Measurements from ENCODE around the gene CACNA1F.
"Not testable (repeated sequence)": the region's sequence is repeated elsewhere in the genome, so short reads cannot be mapped to it uniquely, and the experiment has no call there.

CACNA1F gene

DNA sequence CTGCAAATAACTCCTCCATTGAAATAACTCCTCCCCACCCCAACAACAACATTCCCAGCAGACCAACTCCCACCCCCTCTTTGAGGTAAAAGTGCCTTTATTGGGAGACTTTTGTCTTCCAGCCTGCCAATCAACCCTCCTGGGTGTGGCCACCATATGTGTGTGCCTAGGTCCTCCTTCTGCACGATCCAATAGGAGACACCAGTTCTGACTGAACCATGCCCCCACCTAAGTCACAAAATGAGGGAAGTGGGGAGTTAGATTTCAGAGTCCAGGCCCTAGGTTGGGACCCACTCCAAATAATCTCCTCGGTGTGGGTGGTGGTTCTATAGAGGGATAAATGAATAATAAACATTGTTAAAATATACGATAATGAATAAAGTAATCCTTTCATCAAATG lies 58.4 kb downstream of the CACNA1F start:
- DNase-seq (ENCODE audit: low spot score): no peak

DNA sequence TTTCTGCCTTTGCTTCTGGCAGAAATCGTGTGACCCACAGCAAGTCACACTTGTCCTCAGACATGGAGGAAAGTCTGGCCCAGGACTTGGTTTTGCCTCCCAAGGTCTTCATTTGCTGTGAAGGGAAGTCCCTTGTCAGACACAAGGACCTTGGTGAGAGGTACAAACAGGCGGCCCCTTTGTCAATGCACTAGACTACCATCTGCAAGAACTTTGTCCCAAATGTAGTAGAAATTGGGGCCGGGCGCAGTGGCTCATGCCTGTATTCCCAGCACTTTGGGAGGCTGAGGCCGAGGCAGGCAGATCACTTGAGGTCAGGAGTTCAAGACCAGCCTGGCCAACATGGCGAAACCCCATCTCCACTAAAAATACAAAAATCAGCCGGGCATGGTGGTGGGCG lies 59.6 kb downstream of the CACNA1F start:
- DNase-seq (ENCODE audit: low spot score): not testable (repeated sequence)

DNA sequence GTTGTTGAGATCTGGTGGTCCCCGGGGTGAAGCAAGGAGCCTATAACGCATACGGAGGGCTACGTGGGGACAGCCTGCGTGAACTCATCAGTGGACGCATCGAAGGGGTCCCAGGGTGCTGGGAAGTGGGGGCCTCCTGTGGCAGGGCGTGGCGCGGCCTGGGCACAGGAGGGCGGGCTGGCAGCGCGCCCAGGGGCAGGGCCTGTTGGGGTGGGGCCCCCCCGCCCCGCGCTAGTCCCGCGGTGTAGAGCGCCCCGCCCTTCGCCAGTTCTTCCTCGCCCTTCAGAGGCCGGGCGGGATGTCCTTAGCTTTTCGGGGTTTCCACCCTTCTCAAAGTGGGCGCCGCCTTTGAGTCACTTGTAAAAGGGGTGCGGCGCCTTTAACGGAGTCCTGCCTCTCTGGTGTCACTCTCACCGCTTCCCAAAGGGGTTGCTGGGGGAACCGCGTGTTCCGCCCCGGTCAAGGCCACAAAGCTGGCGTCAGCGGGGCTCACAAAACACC lies 60.8 kb downstream of the CACNA1F start:
- peak; percentile 68 for DNase-seq (ENCODE audit: low spot score)

DNA sequence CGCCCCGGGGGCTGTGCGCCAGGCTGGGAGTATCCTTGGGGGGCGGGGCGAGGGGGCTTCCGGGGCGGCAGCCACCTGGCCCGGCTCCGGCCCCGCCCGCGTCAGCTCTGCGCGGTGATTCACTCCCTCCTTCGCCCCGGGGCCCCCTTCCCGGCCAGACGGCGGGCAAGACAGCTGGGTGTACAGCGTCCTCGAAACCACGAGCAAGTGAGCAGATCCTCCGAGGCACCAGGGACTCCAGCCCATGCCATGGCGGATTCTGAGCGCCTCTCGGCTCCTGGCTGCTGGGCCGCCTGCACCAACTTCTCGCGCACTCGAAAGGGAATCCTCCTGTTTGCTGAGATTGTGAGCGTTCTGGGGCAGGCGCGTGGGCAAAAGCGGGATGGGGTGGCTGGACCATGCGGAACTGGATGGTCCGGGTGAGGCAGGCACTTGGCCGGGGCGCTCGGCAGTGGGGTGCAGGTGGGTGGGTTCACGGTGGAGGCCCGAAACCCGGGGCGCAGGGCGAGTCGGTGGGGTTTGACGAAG lies 61.3 kb downstream of the CACNA1F start, which contains the start of gene PLP2:
Gene PLP2 (plus strand): TSS at position 147 of the 528 bp plus-strand sequence. CDS start 103 bp downstream, at position 250.
- DNase-seq (ENCODE audit: low spot score): peak; percentile 62

DNA sequence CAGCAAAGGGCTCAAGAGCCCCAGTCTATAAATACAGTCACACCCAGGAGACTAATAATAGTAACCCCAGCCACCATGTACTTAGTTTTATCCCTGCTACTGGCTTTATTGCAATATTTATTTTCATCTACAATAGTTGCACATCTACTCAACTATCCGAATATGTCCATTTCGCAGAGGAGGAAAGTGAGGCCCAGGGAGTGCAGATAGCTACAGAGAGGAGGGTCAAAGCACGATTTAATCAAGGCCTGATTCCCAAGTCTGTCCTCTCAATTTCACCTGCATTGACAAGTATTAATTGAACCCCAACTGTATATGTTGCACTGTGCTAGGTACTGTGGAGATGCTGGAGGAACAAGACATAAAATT lies 65.4 kb downstream of the CACNA1F start:
- DNase-seq (ENCODE audit: low spot score): no peak

DNA sequence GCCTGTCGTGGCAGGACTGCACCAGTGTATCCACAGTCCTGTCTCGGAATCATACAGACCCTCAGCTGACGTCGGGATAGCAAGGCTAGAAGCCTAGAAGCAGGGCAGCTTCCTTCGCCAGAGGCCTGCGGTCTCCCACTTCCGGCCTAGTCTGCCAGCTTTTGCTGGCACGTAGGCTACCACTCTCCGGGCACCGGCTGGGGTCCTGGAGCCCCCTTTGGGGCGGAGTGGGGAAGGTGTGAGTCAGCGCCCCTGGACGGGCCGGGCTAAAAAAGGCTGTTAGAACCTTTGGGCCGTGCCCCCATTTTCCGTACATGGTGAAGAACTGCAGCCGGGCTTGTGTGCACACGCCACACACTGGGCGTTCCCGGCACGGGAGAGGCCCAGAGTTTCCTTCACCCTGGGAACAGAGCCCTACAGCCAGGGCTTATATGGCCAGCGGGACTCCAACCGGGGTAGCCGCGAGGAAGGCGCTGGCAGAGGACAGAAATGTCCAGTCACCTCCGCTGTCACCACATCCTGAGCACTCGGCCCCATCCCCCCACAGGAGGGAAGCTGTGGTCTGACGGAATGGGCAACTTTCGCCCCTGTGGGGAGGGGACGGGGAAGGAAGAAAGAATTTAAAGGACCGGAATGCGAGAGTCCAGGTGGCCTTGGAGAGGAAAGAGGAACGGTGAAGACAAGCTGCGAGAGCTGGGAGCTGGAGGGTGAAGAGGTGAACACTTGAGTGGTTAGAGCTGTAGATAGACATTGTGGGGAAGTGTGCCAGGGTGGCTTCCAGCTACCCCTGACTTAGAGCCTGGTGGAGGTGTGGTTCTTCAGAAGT lies 66.0 kb downstream of the CACNA1F start:
- DNase-seq (ENCODE audit: low spot score): peak; percentile 69

DNA sequence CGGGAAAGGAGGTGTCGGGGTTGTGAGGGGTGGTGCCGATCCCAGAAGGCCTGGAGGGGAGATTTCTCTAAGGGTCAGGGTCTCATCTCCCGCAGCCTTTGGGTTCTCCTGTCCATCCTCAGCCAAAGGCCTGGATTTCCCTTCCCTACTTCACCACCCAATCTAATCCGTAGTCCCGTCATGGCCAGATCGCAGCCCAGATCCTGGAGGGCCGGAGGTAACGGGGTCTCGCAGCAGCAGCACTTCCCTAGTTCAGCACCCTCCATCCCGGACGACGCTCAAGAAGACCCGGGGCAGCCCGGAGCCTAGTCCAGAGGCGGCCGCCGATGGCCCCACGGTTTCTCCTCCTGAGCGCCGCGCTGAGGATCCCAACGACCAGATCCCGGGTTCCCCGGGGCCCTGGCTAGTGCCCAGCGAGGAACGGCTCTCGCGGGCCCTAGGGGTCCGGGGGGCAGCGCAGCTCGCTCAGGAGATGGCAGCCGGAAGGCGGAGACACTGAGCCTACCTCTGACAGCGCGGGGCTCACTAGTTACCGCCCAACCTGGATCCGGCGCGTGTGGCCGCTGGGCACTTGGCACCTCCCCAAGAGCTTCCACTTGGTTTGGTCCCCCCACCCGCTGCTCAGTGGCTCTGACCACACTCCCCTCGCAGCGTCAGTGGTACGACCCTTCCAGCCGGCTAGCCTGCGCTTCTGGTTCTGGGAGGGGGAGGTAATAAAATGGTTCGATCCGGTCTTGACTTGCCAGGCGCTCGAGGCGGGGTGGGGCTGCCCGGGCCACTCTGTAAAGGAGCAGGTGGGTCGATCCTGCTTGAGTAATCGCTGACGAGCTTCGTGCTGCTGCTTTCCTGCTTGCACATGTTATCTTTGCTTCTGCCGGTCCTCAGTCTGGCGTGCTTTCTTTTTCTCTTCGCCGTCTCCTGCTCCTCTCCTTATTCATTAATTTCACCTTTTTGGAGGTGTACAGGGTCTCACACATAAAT lies 66.9 kb downstream of the CACNA1F start:
- DNase-seq (ENCODE audit: low spot score): peak; percentile 54

DNA sequence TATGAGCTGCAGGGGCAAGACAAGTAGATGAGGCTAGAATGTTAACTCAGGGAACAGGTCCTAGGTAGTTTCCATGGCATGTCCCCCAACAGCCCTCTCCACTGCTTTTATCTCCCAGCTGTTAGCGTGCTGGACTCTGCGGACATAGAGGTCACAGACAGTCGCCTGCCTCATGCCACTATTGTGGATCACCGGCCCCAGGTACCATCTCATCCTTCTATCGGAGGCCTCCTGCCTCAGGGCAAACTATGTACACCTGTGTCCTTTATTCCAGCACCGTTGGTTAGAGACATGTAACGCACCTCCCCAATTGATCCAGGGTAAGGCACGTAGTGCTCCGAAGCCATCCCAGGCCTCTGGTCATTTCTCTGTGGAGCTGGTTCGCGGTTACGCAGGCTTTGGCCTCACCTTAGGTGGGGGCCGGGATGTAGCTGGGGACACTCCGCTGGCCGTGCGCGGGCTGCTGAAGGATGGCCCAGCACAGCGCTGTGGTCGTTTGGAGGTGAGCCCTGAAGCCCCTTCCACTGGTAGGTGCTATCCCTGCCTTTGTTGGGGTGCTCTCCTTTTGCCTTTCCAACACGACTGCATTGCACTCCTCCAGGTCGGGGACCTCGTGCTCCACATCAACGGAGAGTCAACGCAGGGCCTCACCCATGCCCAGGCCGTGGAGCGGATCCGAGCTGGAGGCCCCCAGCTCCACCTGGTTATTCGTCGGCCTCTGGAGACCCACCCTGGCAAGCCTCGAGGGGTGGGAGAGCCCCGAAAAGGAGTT lies 68.4 kb downstream of the CACNA1F start:
- DNase-seq (ENCODE audit: low spot score): peak; percentile 12

DNA sequence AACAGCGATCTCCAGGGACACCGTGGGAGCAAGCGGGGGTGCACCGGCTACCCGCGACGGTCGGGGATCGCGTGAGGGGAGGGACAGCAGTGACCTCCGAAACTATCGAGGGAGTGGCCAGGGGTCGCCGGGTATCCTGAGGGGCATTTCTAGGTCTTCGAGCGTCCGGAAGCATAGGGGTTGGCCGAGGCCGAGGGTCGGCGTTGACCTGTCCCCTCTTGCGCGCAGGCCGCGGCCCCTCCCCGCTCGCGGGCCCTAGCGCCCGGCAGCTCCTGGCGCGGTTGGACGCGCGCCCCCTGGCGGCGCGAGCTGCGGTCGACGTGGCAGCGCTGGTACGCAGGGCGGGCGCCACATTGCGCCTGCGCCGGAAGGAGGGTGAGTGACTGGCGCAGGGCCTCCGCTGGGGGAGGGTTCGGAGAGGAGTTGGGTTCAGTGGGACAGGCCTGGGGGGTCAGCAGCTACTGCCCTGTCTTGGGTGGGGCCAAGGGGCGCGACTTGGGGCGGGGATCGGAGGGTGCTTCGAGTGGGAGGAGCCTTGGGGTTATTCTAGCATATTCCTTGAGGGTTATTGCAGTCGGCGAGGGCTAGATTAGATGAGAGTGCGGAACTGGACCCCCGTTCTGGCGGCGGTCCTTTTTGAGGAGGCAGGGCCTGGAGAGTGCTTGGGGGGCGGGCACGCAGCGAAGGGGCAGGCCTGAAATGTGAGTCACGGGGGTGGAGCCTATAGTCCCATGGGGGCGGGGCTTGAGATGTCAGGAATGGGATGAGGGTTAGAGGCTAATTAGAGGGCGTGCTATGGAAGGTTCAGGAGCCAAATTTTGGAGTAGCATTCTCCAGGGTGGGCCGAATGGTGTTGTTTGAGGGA lies 69.4 kb downstream of the CACNA1F start:
- DNase-seq (ENCODE audit: low spot score): peak; percentile 88

DNA sequence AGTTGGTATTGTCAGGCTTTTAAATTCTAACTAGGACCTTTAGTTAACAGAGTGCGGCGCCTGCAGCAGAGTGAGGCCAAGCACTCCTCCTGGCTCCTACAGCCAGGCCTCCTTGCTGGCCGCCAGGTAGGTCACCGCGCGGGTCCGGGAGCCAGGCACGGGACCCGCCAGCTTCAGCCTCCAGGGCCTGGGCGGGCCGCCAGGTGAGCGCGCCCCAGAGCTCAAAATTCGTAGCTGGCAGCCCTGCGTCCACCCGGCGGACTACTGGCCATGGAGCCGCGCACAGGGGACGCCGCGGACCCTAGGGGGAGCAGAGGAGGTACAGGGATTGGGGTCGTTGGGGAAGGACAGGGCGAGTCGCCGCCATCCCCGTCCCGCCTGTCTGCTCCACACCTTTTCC lies 70.5 kb downstream of the CACNA1F start, which contains the start of gene MAGIX:
Gene MAGIX (plus strand): TSS at position 139 of the 400 bp plus-strand sequence. CDS start 132 bp downstream, at position 271.
- no peak for DNase-seq (ENCODE audit: low spot score)

DNA sequence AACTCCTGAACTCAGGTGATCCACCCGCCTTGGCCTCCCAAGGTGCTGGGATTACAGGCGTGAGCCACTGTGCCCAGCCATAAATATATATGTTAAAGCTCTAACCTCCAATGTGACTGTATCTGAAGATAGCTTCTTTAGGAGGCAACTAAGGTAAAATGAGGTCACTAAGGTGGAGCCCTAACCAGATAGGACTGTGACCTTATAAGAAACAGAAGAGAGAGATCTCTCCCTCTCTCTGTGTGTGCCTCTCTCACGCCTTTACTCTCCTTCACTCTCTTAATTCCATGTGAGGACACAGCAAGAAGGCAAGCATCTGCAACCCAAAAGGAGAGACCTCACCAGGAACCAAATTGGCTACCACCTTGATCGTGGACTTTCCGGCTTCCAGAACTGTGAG lies 71.5 kb downstream of the CACNA1F start:
- no peak for DNase-seq (ENCODE audit: low spot score)

DNA sequence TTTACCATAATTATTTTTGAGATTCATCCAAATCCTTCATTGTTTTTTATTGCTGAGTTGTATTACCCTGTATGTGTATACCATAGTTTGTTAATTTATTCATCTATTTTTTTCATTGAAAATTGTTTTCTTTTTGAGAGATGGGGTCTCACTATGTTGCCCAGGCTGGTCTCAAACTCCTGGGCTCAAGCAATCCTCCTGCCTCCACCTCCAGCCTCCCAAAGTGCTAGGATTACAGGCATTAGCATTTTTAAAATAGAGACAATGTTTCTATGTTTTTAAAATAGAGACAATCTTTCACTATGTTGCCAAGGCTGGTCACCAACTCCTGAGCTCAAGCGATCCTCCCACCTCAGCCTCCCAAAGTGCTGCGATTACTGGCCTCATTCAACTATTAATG lies 72.2 kb downstream of the CACNA1F start:
- DNase-seq (ENCODE audit: low spot score): no peak

DNA sequence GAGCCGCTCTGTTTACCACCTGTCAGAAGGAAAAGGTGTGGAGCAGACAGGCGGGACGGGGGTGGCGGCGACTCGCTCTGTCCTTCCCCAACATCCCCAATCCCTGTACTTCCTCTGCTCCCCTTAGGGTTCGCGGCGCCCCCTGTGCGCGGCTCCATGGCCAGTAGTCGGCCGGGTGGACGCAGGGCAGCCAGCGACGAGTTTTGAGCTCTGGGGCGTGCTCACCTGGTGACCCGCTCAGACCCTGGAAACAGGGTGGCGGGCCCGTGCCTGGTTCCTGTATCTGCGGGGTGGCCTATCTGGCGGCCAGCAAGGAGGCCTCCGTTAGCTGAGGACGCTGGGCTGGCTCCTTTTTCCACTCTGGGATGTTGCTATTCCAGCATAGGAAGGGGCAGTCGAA lies 75.9 kb downstream of the CACNA1F start:
- no peak for DNase-seq (ENCODE audit: low spot score)

DNA sequence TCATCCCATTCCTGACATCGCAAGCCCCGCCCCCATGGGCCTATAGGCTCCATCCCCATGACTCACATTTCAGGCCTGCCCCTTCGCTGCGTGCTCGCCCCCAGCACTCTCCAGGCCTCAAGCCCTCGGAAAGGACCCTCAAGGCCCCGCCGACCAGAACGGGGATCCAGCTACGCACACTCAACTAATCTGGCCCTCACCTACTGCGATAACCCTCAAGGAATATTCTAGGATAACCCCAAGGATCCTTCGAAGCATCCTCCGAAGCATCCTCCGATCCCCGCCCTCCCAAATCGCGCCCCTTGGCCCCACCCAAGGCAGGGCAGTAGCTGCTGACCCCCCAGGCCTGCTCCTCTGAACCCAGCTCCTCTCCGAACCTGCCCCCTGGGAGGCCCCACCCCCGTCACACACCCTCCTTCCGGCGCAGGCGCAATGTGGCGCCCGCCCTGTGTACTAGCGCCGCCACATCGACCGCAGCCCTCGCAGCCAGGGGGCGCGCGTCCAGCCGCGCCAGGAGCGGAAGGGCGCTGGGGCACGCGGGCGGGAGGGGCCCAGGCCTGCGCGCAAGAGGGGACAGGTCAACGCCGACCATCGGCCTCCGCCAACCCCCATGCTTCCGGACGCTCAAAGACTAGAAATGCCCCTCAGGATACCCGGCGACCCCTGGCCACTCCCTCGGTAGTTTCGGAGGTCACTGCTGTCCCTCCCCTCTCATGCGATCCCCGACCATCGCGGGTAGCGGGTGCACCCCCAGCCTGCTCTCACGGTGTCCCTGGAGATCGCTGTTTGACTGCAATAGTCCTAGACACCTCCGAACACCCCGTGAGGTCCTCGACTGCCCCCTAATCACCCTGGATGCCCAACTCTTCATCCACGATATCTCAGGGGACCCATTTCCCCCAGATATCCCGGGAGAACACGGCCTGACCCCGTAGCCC lies 77.0 kb downstream of the CACNA1F start:
- DNase-seq (ENCODE audit: low spot score): peak; percentile 91

DNA sequence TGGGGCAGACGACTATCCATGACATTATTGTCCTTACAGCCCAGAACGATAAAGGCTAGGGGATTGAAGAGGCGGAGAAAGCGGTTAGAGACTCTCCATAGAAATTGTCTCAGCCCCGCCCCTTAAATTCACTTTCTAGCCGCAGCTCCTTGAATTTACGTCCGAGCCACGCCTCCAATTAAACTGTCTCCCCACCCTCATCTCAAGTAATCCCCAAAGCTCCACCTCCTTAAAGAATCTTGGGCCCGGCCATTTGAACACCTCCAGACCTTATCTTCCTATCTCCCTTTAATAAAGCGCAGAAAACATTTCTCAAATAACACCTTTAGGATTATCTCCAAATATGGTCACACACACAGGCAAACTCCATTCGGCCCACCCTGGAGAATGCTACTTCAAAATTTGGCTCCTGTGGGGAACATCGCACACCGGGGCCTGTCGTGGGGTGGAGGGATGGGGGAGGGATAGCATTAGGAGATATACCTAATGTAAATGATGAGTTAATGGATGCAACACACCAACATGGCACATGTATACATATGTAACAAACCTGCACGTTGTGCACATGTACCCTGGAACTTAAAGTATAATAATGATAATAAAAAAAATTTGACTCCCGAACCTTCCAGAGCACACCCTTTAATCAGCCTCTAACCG lies 77.8 kb downstream of the CACNA1F start:
- DNase-seq (ENCODE audit: low spot score): peak; percentile 50

All from AG08396 (cell line).